Thymus (tissue), 11 donors: ENCODE results near the gene GNAO1. TPM values are rescaled to one million over a fixed set of nuclear protein-coding genes. Genes with fewer than 3 reads are reported as not detected.

Experiments used
- DNase-seq, 9 donors: peaks; one replicate each; pipeline ENCODE4 v3.0.0-alpha.2; 2013; ENCODE audit warnings: low spot score in 9 of 9, low read depth in 6 of 9, missing footprints in 1 of 9
- H3K27ac ChIP-seq, 2 donors: one replicate each; pipeline ENCODE4 v1.5.1; 2013; ENCODE audit warnings: control low read depth in 1 of 2, low read depth in 1 of 2, low read length in 1 of 2, mild to moderate bottlenecking in 1 of 2, moderate library complexity in 1 of 2
- H3K27me3 ChIP-seq, 2 donors: one replicate each; pipeline ENCODE4 v1.5.1; 2013; ENCODE audit warnings: low read length in 1 of 2; ENCODE audit not compliant: control insufficient read depth in 2 of 2, insufficient read depth in 1 of 2
- H3K36me3 ChIP-seq, 2 donors: one replicate each; pipeline ENCODE4 v1.5.1; 2013; ENCODE audit warnings: low read length in 1 of 2, mild to moderate bottlenecking in 1 of 2, moderate library complexity in 1 of 2; ENCODE audit not compliant: control insufficient read depth in 2 of 2, insufficient read depth in 2 of 2
- H3K4me1 ChIP-seq, 2 donors: one replicate each; pipeline ENCODE4 v1.5.1; 2013; ENCODE audit warnings: low read length in 2 of 2; ENCODE audit not compliant: control insufficient read depth in 2 of 2, insufficient read depth in 2 of 2
- H3K4me3 ChIP-seq, 2 donors: one replicate each; pipeline ENCODE4 v1.5.1; 2013; ENCODE audit warnings: low read length in 2 of 2, control low read depth in 1 of 2, mild to moderate bottlenecking in 1 of 2
- H3K9me3 ChIP-seq, 2 donors: one replicate each; pipeline ENCODE4 v1.5.1; 2013; ENCODE audit warnings: low read length in 1 of 2, mild to moderate bottlenecking in 1 of 2; ENCODE audit not compliant: control insufficient read depth in 2 of 2, insufficient read depth in 1 of 2
- WGBS: extraction: QIAGEN DNeasy Blood & Tissue Kit; methylation state at CpG from one replicate; pipeline ENCODE4 v1.1.7; 2013; 5-methylcytosine and 5-hydroxymethylcytosine counted together
- polyA plus RNA-seq: library from polyadenylated mRNA; stranded (reverse); fragments of 200-250 nt; gene quantifications from one replicate; pipeline ENCODE4 v1.2.3, GENCODE V29; 2013
- total RNA-seq: library from RNA; stranded (reverse); fragments of 120-200 nt; gene quantifications from one replicate; pipeline ENCODE4 v1.2.4, GENCODE V29; 2013
- donor health status: healthy.

The GNAO1 gene
- total and polyA plus RNA-seq, 2 donors = 0.24 to 2.2 TPM

DNA sequence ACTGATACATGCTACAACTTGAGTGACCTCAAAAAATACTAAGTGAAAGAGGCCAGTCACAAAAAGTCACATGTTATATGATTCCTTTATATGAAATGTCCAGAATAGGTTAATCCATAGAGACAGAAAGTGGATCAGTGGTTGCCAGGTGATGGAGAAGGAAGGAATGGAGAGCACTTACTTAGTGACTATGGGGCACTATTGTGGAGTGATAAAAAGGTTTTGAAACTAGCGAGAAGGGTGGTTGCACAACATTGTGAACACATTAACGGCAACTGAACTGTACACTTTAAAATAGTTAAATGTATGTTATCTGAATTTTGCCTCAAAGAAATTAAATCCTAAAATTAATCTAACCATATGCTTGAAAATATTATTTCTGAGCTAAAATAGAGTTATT, 208.2 kb downstream of the GNAO1 start:
- Histone ChIP-seq H3K4me1 (no peaks in the 10 kb centered on the region), H3K36me3 (peaks cover 20 to 26% of the 10 kb centered on the region in 2 donors)
- DNase-seq = no peak

DNA sequence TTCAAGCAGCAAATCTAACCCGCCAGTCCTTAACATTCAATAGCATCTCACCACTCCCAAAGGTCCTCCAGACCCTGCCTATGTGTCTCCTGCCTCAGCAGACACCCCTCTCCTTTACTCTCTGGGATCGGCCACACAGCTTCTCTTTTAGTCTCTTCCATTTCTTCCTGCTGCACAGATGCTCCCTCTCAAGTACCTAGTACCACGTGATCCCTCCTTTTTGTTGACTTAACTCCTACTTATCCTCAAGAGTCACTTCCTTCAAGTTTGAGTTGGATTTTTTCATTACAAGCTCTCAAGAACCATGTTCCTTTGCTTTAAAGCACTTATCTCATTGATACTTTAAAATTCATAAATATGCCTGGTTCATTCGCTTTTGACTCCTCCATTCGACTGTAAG, 209.2 kb downstream of the GNAO1 start:
- Histone ChIP-seq H3K27ac (no peak overlapping the region), H3K4me1 (no peaks in the 10 kb centered on the region), H3K4me3 (no peak overlapping the region), H3K36me3 (peaks cover 24 to 29% of the 10 kb centered on the region in 2 donors), H3K27me3 (no peaks in the 10 kb centered on the region), H3K9me3 (no peaks in the 10 kb centered on the region)
- 87% methylated on average over 5 of the region's 5 CpGs for WGBS
- no peak for DNase-seq

More for the DNA sequence above, 208.2 kb downstream of the GNAO1 start:
- WGBS = 98% methylated on average over 2 of the region's 2 CpGs
- Histone ChIP-seq H3K4me3 (no peak overlapping the region), H3K27ac (no peak overlapping the region), H3K9me3 (no peaks in the 10 kb centered on the region), H3K27me3 (no peaks in the 10 kb centered on the region)

DNA sequence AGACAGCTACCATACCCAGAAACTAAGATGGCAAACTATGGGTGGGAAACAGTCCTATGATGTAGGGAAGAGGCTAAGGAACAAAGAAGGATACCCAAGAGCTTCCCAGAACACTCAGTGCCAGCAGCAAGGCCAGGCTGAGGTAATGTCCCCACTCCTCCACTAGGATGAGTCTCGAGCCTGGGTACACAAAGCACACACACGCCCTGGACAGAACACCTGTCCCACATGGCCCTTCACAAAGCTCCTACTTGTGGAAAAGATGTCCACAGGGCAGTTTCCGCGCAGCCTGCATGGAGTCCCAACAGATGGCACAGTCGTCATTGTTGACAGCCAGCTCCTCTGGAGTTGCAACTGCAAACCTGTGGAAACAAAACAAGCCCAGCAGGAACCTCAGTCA, 210.2 kb downstream of the GNAO1 start:
- WGBS = 96% methylated on average over 5 of the region's 5 CpGs
- H3K4me3 ChIP-seq = no peak overlapping the region
- DNase-seq = no peak
- H3K4me1 ChIP-seq = no peaks in the 10 kb centered on the region
- no peaks in the 10 kb centered on the region for H3K9me3 ChIP-seq
- peaks cover 24 to 29% of the 10 kb centered on the region in 2 donors for H3K36me3 ChIP-seq
- H3K27ac ChIP-seq = no peak overlapping the region
- no peaks in the 10 kb centered on the region for H3K27me3 ChIP-seq

DNA sequence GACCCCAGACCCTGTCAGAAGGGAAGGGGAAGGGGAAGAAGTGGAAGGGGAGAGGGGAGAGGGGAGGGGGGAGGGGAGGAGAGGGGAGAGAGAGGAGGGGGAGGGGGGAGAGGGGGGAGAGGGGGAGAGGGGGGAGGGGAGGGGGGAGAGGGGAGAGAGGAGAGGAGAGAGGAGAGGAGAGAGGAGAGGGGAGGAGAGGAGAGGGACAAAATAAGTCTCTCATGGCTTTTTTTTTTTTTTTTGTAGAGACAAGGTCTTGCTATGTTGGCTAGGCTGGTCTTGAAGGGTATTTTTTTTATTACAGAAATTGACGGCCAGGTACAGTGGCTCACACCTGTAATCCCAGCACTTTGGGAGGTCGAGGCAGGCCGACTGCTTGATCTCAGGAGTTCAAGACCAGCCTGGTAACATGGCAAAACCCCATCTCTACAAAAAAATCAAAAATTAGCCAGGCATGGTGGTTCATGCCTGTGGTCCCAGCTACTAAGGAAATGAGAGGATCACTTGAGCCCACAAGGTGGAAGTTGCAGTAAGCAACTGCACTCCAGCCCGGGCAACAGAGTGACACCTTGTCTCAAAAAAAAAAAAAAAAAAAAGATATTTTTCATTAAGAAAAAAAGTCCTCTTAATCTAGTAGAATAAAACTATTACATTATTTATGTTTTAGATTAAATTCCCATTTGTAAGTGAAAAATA, 214.8 kb downstream of the GNAO1 start:
- Histone ChIP-seq H3K27ac (no peak overlapping the region), H3K4me1 (no peaks in the 10 kb centered on the region), H3K27me3 (no peaks in the 10 kb centered on the region), H3K36me3 (peaks cover 37% of the 10 kb centered on the region in 2 donors), H3K4me3 (no peak overlapping the region), H3K9me3 (no peaks in the 10 kb centered on the region)
- WGBS = 73% methylated on average over 4 of the region's 4 CpGs
- no peak for DNase-seq

Other genes starting within 250 kb of the GNAO1 start
- gene AMFR, start 234.1 kb downstream of the GNAO1 start, total RNA-seq = 34.6 TPM
- gene AMFR, start 234.1 kb downstream of the GNAO1 start, polyA plus RNA-seq = 52.4 TPM